Caco-2 (cell line): ENCODE data around the gene MYO6. TPM values are rescaled to one million over a fixed set of nuclear protein-coding genes. Genes with fewer than 3 reads are reported as not detected.

Experiments
- BruUV-seq: library from RNA; stranded (reverse); fragments of 400-500 nt; replicated peaks from 2 replicates; lab custom pipeline; 2021; lab: Mats Ljungman, UMichigan
- CTCF ChIA-PET: fragments of 300-600 bp; sonication (Branson Sonifier 250); formaldehyde crosslinking; loops from one replicate; lab custom pipeline; 2022; ENCODE audit warnings: antibody characterized with exemption; lab: Charles Lee
- POLR2A ChIA-PET: fragments of 300-600 bp; sonication (Branson Sonifier 250); formaldehyde crosslinking; loops from one replicate; lab custom pipeline; 2022; ENCODE audit warnings: antibody characterized with exemption; lab: Charles Lee
- DNase-seq, 2 experiments: peaks; one replicate each; pipeline versions ENCODE4 v3.0.0 to v3.0.0-alpha.2; 2020 to 2022
- H3K27me3 ChIP-seq: replicated peaks from 2 replicates; pipeline ENCODE4 v1.6.0; 2011; ENCODE audit warnings: low read length; ENCODE audit not compliant: control insufficient read depth, insufficient read depth
- H3K36me3 ChIP-seq: 2 replicates; pipeline ENCODE4 v1.5.1; 2011; ENCODE audit warnings: low read length; ENCODE audit not compliant: control insufficient read depth, insufficient read depth
- H3K4me1 ChIP-seq: fragments of 250-450 bp; sonication (Bioruptor Pico); 2 replicates; pipeline ENCODE4 v1.5.1; 2020; ENCODE audit warnings: mild to moderate bottlenecking
- H3K4me3 ChIP-seq: 2 replicates; pipeline ENCODE4 v1.5.1; 2011; ENCODE audit warnings: low read depth, mild to moderate bottlenecking, control low read depth, low read length
- H3K9me3 ChIP-seq: fragments of 250-450 bp; sonication (Bioruptor Pico); 2 replicates; pipeline ENCODE4 v1.5.1; 2020; ENCODE audit warnings: mild to moderate bottlenecking, moderate library complexity
- H3K27ac Mint-ChIP-seq: one replicate; pipeline ENCODE4 v1.8.0; 2022; ENCODE audit warnings: mixed read lengths; ENCODE audit not compliant: unreplicated experiment
- H3K27me3 Mint-ChIP-seq: one replicate; pipeline ENCODE4 v1.8.0; 2022; ENCODE audit warnings: mixed read lengths; ENCODE audit not compliant: insufficient read depth, unreplicated experiment
- H3K36me3 Mint-ChIP-seq: one replicate; pipeline ENCODE4 v1.8.0; 2022; ENCODE audit warnings: mild to moderate bottlenecking, mixed read lengths; ENCODE audit not compliant: insufficient read depth, unreplicated experiment
- H3K4me1 Mint-ChIP-seq: one replicate; pipeline ENCODE4 v1.8.0; 2022; ENCODE audit warnings: low read depth, mixed read lengths; ENCODE audit not compliant: unreplicated experiment
- H3K4me3 Mint-ChIP-seq: one replicate; pipeline ENCODE4 v1.8.0; 2022; ENCODE audit warnings: mild to moderate bottlenecking, moderate library complexity, mixed read lengths; ENCODE audit not compliant: unreplicated experiment
- H3K9me3 Mint-ChIP-seq: one replicate; pipeline ENCODE4 v1.8.0; 2022; ENCODE audit warnings: mixed read lengths; ENCODE audit not compliant: unreplicated experiment
- intact Hi-C: fragments of 100-400 bp; cut with micrococcal nuclease; formaldehyde crosslinking; loops from one replicate; pipeline ENCODE4 v1.10.0; 2022; ENCODE audit not compliant: unreplicated experiment
- total RNA-seq: library from RNA; stranded (reverse); gene quantifications from 2 replicates; pipeline ENCODE4 v1.2.3, GENCODE V29; 2022
- TF ChIP-seq, protein P1 (sequence below), 2 experiments: fragments of 200-600 bp in 1 of 2; IDR thresholded peaks; 1 replicate in 1 of 2; 2 replicates in 1 of 2; pipeline versions ENCODE4 v1.5.1 to v1.8.0; 2011 to 2022; ENCODE audit warnings: antibody characterized with exemption in 1 of 2, control low read depth in 1 of 2, inconsistent platforms in 1 of 2, low read depth in 1 of 2, low read length in 1 of 2, mild to moderate bottlenecking in 1 of 2, moderate library complexity in 1 of 2; ENCODE audit not compliant: insufficient read depth in 1 of 2, severe bottlenecking in 1 of 2, unreplicated experiment in 1 of 2

MYO6 gene
- total RNA-seq, 1 experiment from 2014 or later: 43.0 TPM

DNA sequence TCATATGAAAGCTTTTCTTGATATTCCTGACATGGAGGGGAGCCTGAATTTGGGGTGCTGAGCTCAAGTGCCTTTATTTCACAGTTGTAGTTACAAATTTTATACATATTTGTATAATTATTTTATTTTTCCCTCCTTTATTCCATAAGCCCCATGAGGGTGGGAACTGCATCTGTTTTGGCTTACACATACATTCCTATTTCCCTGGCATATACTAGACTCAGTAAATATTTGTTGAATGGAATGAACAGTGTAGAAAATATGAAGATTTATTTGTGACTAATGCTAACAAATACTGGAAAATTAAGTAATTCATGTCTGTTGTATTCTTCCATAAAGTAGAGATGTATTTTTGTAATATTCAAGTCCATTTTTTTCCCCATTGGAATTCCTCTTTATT lies 127.1 kb downstream of the MYO6 start:
- intact Hi-C loops: no loop called here
- CTCF ChIA-PET: no interaction called here

DNA sequence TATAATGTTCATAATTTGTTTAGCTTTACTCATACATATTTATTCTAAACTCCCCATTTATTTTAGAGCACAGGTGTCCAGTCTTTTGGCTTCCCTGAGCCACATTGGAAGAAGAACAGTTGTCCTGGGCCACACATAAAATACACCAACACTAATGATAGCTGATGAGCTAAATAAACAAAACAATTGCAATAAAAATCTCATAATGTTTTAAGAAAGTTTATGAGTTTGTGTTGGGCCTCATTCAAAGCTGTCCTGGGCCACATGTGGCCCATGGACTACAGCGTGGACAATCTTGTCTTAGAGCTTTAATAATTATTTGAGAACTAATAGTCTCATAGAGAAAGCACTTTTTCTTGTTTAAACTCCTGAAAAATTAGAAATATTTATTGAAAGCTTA lies 131.3 kb downstream of the MYO6 start:
- intact Hi-C loops: no loop called here
- POLR2A ChIA-PET: no interaction called here
- Histone ChIP-seq H3K4me1 (peaks cover 5% of the 10 kb centered on the region; the same call in 1 of the 2 replicates), H3K9me3 (no peaks in the 10 kb centered on the region), H3K27me3 (no peaks in the 10 kb centered on the region), H3K4me3 (no peak overlapping the region), H3K36me3 (no peaks in the 10 kb centered on the region)
- Mint-ChIP-seq H3K4me3 (no peak overlapping the region), H3K9me3 (no peaks in the 10 kb centered on the region), H3K4me1 (peaks cover 7% of the 10 kb centered on the region), H3K36me3 (peaks cover 11% of the 10 kb centered on the region), H3K27me3 (no peaks in the 10 kb centered on the region), H3K27ac (no peak overlapping the region)
- CTCF ChIA-PET: interaction anchor here (0.8 kb wide), 1 partner anchor 13 kb away, joined by 4 read pairs; no protein-coding TSS in a partner anchor
- BruUV-seq: no TSS peak
- DNase-seq: no peak
- TF ChIP-seq, protein P1, sequence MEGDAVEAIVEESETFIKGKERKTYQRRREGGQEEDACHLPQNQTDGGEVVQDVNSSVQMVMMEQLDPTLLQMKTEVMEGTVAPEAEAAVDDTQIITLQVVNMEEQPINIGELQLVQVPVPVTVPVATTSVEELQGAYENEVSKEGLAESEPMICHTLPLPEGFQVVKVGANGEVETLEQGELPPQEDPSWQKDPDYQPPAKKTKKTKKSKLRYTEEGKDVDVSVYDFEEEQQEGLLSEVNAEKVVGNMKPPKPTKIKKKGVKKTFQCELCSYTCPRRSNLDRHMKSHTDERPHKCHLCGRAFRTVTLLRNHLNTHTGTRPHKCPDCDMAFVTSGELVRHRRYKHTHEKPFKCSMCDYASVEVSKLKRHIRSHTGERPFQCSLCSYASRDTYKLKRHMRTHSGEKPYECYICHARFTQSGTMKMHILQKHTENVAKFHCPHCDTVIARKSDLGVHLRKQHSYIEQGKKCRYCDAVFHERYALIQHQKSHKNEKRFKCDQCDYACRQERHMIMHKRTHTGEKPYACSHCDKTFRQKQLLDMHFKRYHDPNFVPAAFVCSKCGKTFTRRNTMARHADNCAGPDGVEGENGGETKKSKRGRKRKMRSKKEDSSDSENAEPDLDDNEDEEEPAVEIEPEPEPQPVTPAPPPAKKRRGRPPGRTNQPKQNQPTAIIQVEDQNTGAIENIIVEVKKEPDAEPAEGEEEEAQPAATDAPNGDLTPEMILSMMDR (IDR thresholded peaks at IDR 0.05; ENCODE audit: insufficient read depth in 1 of 2, low read depth in 1 of 2, low read length in 1 of 2, severe bottlenecking in 1 of 2, unreplicated experiment in 1 of 2): no peak

More for the DNA sequence above, 127.1 kb downstream of the MYO6 start:
- peaks cover 2% of the 10 kb centered on the region; the same call in 1 of the 2 replicates for H3K36me3 ChIP-seq
- H3K27me3 ChIP-seq: no peaks in the 10 kb centered on the region
- Mint-ChIP-seq H3K9me3 (no peaks in the 10 kb centered on the region), H3K36me3 (no peaks in the 10 kb centered on the region), H3K4me3 (no peak overlapping the region), H3K27me3 (no peaks in the 10 kb centered on the region), H3K27ac (no peak overlapping the region), H3K4me1 (no peaks in the 10 kb centered on the region)
- H3K4me3 ChIP-seq: no peak overlapping the region
- no peak for DNase-seq
- H3K4me1 ChIP-seq: no peaks in the 10 kb centered on the region
- POLR2A ChIA-PET: no interaction called here
- TF ChIP-seq, protein P1 (IDR thresholded peaks at IDR 0.05; ENCODE audit: insufficient read depth in 1 of 2, low read depth in 1 of 2, low read length in 1 of 2, severe bottlenecking in 1 of 2, unreplicated experiment in 1 of 2): no peak
- BruUV-seq: no TSS peak
- no peaks in the 10 kb centered on the region for H3K9me3 ChIP-seq

DNA sequence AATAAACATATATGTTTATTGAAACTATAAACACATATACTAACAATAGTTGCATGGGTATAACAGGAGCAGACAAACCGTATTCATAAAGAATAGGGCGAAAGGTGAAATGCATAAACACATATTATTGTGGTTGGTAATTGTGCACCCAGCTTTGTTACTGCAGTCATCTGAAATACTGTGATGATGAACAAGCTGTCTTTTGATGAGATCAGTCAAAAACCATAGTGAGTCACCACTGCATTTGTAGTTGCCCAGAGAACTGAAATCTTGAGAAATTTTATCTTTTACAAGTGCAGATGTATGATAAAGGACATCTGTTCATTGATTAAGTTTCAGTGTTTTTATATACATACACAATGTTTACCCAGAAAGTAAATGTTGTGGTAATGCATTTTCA lies 133.7 kb downstream of the MYO6 start:
- H3K4me1 Mint-ChIP-seq: peaks cover 7% of the 10 kb centered on the region
- Histone ChIP-seq H3K4me3 (no peak overlapping the region), H3K4me1 (peaks cover 5% of the 10 kb centered on the region; the same call in 1 of the 2 replicates), H3K27me3 (no peaks in the 10 kb centered on the region), H3K9me3 (no peaks in the 10 kb centered on the region), H3K36me3 (no peaks in the 10 kb centered on the region)
- peaks cover 11% of the 10 kb centered on the region for H3K36me3 Mint-ChIP-seq
- DNase-seq: no peak
- intact Hi-C loops: no loop called here
- H3K9me3 Mint-ChIP-seq: no peaks in the 10 kb centered on the region
- BruUV-seq: no TSS peak
- no peak overlapping the region for H3K27ac Mint-ChIP-seq
- ChIA-PET CTCF (interaction anchor here (1.0 kb wide), 1 partner anchor 11 kb away, joined by 3 read pairs; no protein-coding TSS in a partner anchor), POLR2A (no interaction called here)
- H3K27me3 Mint-ChIP-seq: no peaks in the 10 kb centered on the region
- TF ChIP-seq, protein P1 (IDR thresholded peaks at IDR 0.05; ENCODE audit: insufficient read depth in 1 of 2, low read depth in 1 of 2, low read length in 1 of 2, severe bottlenecking in 1 of 2, unreplicated experiment in 1 of 2): no peak
- H3K4me3 Mint-ChIP-seq: no peak overlapping the region
